ENCODE results near the gene BABAM2.

The BABAM2 gene

GRCh38 chr2:27852691-27853090, 37.8 kb upstream of the BABAM2 start:
- no peak for DNase-seq (ENCODE audit: low read depth)
- no peak for TF ChIP-seq CTCF (IDR thresholded peaks at IDR 0.05; ENCODE audit: low read depth, low read length, missing control alignments)
- no peak overlapping the region for H3K4me3 ChIP-seq (ENCODE audit: low read depth, low read length)
- in situ Hi-C loops (cut with HindIII; ENCODE audit: low sequenced_read_pairs), result no loop called here

DNA sequence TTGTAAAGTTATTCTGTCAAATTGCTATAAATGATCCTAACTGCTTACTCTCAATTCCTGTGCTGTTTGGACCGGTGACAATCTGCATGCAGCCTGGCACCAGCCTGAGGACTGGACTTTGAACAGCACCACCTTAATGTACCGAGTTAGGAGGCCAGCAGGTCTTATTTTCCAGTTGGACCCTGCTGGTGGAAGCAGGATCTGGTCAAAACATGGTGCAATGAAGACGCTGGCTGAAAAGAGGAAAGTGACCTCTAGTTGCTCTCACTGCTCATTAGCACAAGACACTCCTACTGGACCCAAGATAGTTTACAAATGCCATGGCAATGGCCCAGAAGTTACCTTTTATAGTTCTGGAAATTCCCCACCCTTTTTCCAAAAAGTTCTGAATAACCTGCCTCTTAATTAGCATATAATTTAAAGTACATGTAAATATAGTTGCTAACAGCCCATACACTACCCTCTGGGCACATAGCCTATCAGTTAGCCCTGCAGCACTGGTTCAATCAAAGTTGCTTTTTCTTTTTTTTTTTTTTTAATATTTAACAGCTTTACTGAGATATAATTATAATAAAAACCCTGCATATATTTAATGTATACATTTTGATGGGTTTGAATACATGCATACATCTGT, 36.2 kb upstream of the BABAM2 start:
- no peak for DNase-seq (ENCODE audit: low read depth)
- in situ Hi-C loops (cut with HindIII; ENCODE audit: low sequenced_read_pairs), result no loop called here
- H3K4me3 ChIP-seq (ENCODE audit: low read depth, low read length), result no peak overlapping the region
- no peak for TF ChIP-seq CTCF (IDR thresholded peaks at IDR 0.05; ENCODE audit: low read depth, low read length, missing control alignments)

DNA sequence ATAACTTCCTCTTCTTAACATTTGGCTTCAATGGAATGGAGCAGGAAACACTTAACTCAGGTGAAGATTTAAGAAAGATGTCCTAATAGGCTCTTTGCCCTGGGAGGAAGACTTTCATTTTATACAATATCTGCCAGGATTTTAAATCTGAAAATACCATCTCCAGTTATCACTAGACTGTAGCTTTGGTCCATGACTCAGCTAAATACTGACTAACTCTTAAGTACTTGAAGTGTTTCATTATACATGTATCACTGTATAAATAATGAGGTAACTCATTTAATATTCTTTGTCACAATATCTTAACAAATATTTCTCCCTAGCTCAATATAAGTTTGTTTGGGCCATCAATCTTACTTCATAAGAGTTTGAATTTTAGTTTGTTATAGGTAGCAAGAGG, 35.1 kb upstream of the BABAM2 start:
- in situ Hi-C loops (cut with HindIII; ENCODE audit: low sequenced_read_pairs), result no loop called here
- H3K4me3 ChIP-seq (ENCODE audit: low read depth, low read length), result no peak overlapping the region
- no peak for TF ChIP-seq CTCF (IDR thresholded peaks at IDR 0.05; ENCODE audit: low read depth, low read length, missing control alignments)
- DNase-seq (ENCODE audit: low read depth), result no peak

GRCh38 chr2:27856386-27856785, 34.1 kb upstream of the BABAM2 start:
- in situ Hi-C loops (cut with HindIII; ENCODE audit: low sequenced_read_pairs), result no loop called here
- DNase-seq (ENCODE audit: low read depth), result no peak
- H3K4me3 ChIP-seq (ENCODE audit: low read depth, low read length), result no peak overlapping the region
- no peak for TF ChIP-seq CTCF (IDR thresholded peaks at IDR 0.05; ENCODE audit: low read depth, low read length, missing control alignments)

- DNase-seq (ENCODE audit: low read depth), result no peak
- in situ Hi-C loops (cut with HindIII; ENCODE audit: low sequenced_read_pairs), result no loop called here
- no peak overlapping the region for H3K4me3 ChIP-seq (ENCODE audit: low read depth, low read length)
- no peak for TF ChIP-seq CTCF (IDR thresholded peaks at IDR 0.05; ENCODE audit: low read depth, low read length, missing control alignments)
These were observed 33.6 kb upstream of the BABAM2 start for GRCh38 chr2:27856956-27857355.

GRCh38 chr2:27857417-27858172, 32.9 kb upstream of the BABAM2 start:
- no peak for TF ChIP-seq CTCF (IDR thresholded peaks at IDR 0.05; ENCODE audit: low read depth, low read length, missing control alignments)
- no peak overlapping the region for H3K4me3 ChIP-seq (ENCODE audit: low read depth, low read length)
- in situ Hi-C loops (cut with HindIII; ENCODE audit: low sequenced_read_pairs), result no loop called here
- DNase-seq (ENCODE audit: low read depth), result peak; percentile 38

Measured in astrocyte of the cerebellum (primary cell).